GM18870 (cell line): ENCODE results near the gene DUOX1.

Experiments used
- ATAC-seq: cut with Tn5 transposase; IDR thresholded peaks from one replicate; pipeline ENCODE4 v1.9.1; 2021; ENCODE audit warnings: moderate library complexity; ENCODE audit not compliant: unreplicated experiment

The DUOX1 gene

DNA sequence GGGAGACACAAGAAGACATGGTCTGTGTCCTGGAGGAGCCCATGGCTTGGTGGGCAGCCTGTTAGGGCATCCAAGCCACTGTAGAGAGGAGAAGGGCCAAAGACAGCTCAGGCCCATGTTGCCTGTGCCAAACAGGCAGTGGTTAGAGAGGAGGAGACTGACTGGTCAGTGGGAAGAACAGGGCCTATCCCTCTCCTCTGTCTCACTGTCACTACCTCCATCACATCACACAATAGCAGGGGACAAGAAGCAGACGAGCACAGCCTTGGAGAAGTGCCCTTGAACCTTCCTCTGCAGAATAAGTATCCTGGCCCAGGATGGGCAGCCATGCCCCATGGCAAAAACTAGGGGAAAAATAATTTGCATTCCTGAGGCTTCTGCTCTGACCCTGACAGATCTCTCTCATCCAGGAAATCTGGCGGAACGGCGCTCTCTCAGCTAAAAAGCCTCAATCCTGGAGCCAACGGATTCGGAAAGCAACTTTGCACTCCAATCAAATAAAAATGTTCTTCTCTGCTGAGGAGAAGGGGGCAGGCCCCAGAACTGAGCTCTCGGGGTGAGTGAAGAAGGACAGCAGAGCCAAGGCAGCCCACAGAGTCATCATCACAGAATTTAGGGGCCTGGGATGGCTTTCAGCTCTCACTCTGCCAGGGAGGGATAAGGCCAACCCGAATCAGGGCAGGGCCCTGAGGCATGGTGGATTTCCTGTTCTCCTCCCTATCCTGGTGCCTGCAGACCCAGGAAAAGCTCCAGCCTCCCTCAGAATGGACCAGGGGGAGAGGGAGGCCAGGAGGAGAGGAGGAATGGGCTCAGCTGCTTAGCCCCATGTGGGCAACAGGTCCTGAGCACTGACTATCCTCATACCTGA is 56.3 kb downstream of the DUOX1 start:
- no peak for ATAC-seq

DNA sequence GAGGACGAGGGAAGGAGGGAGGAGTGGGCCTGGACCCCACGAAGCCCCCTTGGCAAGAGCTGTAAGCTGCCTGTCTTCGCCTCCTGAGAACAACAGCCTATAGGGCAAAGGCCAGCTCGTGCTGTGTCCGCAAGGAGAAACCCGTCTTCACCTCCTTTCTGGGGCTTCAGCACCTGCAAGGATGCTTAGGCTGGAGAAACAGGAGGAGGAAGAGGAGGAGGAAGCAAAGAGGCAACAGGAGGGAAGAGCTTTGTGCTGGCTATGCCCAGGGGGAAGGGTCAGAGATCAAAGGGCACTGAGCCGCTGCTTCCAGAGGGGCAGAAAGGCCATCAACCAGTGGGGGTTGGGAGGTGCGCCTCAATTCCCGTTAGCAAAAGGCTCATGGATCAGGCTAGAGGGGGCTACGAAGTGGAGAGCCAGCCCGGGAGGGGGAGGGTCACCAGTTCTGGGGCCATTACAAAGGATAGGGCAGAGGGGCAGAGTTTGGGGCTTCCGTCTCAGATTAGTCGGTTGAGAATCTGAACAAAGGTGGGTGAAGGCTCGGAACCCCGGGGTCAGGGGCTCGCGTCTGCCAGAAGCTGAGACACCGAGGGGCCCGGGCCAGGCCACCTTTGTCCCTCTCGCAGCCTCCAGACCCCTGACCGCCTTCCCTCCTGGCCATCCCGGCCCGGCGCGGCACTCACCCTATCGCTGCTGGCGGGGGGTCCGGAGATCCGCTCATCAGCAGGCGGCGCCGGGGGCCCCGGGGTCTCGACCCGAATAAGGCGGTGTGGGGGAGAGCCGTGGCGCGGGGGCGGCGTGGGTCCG is 57.2 kb downstream of the DUOX1 start:
- no peak for ATAC-seq

DNA sequence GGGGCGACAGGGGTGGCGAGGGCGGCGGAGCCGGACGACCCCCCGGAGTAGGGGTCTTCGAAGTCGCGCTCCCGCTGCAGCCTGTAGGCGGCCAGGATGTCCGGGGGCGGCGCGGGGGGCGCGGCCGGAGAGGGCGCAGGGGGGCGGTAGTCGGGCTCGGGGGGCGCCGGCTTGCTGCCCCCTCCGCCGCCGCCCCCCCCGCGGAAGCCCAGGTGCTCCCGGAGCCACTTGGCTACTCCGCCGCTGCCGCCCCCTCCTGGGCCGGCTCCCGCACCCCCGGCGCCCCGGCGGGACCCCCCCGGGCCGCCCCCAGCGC is 57.7 kb downstream of the DUOX1 start:
- no peak for ATAC-seq

GRCh38 chr15:45187894-45188830 is 58.4 kb downstream of the DUOX1 start, which contains the start of gene SHF:
TSS of gene SHF (minus strand) at chr15:45187966. CDS start at chr15:45187951, 15 bp downstream.
- ATAC-seq = no peak

- no peak for ATAC-seq
Observed at GRCh38 chr15:45197512-45197911, 67.7 kb downstream of the DUOX1 start.

GRCh38 chr15:45198337-45199135 is 68.7 kb downstream of the DUOX1 start:
- peak; percentile 66 for ATAC-seq

DNA sequence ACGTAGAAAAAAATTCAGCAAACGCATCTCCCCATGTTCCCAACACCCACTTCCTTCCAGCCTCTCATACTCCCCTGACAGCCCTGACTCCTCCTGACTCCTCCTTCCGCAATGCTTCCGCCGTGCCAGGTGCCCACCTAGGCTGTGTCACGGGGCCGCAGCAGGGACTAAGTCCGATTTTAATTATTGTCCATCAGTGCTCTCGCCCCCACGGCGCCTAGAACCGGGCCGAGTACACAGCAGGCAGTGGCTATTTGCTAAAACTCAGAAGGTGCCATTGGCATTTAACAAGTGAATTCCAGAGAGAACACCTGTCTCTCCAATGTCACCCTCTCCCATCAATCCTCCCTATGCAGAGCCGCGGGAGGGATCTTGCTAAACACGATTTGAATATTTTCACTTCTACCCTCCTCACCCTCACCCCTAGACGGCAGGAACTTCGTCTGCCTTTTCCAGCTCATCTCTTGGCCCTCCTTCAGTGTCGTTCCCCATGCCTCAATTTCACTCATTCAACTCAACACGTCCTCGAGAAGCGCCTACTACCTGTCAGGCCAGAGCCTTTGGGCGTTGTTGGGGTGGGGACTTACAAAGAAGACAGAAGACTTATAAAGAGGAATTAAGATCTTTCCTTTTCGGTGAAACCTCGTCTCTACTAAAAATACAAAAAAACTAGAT is 69.5 kb downstream of the DUOX1 start:
- ATAC-seq = peak; percentile 12

DNA sequence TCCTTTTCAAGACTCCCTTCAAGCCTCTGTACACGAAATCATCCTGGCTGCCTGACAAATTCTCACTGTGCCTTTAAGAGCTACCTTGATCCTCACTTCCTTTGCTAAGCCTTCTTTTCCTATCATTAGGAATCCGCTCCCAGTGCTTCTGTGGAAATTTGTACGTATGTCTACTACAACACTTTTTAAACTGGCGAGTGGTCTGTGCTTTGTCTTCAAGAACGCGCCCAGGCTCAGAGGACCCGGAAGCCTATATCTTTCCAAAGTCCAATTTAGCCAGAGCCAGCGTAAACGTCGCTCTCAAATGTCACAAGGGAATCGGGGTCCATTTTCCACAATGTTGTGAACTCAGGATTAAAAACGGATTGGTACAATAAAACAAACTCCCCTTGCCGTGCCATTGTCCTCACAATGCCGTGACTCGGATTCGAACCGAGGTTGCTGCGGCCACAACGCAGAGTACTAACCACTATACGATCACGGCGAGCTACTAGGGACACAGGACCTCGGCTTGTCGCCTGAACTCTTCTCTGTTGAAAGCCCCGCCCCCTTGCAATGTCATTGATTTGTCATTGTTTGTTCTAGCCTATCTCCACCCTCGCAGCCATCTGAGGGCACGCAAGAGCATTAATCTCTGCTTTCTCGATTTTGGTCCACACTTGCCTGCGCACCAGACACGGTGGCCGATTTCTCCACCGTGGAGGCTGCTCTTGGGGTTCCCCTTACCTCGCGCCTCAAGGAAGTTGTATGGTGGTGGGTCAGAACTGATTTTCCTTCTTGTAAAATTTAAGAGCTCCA is 70.4 kb downstream of the DUOX1 start:
- peak; percentile 46 for ATAC-seq

- ATAC-seq = no peak
Observed at GRCh38 chr15:45200799-45201556, 71.2 kb downstream of the DUOX1 start.

DNA sequence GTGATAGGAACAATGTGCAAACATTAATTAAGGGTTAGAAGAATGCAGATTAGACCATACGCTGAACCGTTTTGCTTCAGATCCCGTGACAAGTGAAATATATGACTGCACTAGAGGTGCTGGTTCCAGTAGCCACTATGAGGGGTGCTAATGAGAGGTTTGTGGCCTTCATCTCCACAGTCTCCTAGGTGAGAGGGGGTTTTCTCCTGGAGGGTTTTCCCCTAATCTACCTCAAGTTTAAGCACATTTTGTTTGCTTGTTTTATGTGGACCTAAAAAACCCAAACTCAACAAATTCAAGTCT is 71.7 kb downstream of the DUOX1 start:
- no peak for ATAC-seq

DNA sequence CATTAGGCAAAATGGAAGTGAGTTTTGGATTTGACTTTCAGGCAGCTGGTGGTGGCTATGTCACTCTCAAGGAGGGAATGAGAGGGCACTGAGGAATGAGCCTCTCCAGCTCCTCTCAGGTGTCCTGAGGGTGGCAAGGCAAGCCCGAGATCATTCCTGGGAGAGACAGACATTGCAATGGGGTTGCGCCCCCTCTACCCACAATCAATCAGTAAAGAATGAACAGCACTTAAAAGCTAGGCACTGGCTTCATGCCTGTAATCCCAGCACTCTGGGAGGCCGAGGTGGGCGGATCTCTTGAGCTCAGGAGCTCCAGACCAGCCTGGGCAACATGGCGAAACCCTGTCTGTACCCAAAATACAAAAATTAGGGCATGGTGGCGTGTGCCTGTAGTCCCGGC is 72.1 kb downstream of the DUOX1 start:
- ATAC-seq = no peak

GRCh38 chr15:45203182-45203581 is 73.4 kb downstream of the DUOX1 start:
- no peak for ATAC-seq

DNA sequence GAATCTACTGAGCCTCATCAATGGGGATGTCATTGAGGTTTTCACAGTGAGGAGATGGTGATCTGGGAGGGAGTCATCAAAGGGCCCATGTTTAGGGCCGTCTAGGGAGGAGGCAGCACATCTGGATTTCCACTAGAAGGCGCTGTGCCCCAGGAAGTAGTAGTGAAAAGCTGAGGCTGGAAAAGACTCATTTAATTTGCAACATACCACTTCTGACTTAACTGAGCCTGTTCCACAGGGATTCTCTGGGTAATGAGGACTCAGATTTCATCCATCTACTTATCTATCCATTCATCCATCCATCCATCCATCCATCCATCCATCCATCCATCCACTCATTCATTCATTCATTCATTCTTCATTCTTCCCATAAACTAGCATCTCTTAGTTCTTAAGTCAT is 75.4 kb downstream of the DUOX1 start:
- no peak for ATAC-seq

GRCh38 chr15:45212493-45212892 is 82.7 kb downstream of the DUOX1 start:
- ATAC-seq = no peak
